ENCODE data around the gene NKAIN2. TPM values are rescaled to one million over a fixed set of nuclear protein-coding genes. Genes with fewer than 3 reads are reported as not detected.

Gene NKAIN2
- total and polyA plus RNA-seq, 5 donors from 2014 or later: not detected

DNA sequence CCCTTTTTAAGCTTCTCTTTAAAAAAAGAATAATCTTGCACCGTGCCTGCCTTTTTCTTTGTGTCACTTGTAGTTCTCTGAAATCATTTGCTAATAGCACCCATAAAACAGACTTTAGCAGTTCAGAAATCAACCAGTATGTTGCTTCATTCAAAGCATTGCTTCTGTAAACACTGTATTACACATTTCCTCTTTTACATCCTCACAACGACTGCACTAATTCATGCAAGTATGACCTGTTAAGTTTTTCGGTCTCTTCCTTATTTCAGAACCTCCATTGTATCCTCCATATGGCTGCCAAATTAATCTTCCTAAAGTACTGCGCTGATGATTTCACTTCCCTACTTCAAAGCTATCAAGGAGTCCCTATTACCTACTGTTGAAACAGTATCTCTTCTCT is 1015.7 kb downstream of the NKAIN2 start:
- no peak overlapping the region for H3K4me3 Mint-ChIP-seq
- no peak overlapping the region for H3K27ac ChIP-seq (ENCODE audit: insufficient read depth, low read length, poor library complexity, severe bottlenecking)
- DNase-seq: no peak
- H3K36me3 Mint-ChIP-seq: no peaks in the 10 kb centered on the region
- H3K9me3 Mint-ChIP-seq: peaks cover 1 to 23% (median 6%) of the 10 kb centered on the region in 7 donors
- no peaks in the 10 kb centered on the region for H3K36me3 ChIP-seq (ENCODE audit: control insufficient read depth, insufficient read depth, low read length)
- no peaks in the 10 kb centered on the region for H3K27me3 Mint-ChIP-seq
- ATAC-seq (ENCODE audit: low read depth in 2 of 2): peak in 1 of 2 donors; percentile 16
- H3K4me3 ChIP-seq (ENCODE audit: low read depth, low read length): no peak overlapping the region
- H3K4me1 Mint-ChIP-seq: no peaks in the 10 kb centered on the region
- no peaks in the 10 kb centered on the region for H3K9me3 ChIP-seq (ENCODE audit: control insufficient read depth in 2 of 2, low read length in 2 of 2)
- no peaks in the 10 kb centered on the region for H3K27me3 ChIP-seq (ENCODE audit: control insufficient read depth, insufficient read depth, low read length)
- H3K4me1 ChIP-seq (ENCODE audit: control insufficient read depth, insufficient read depth, low read length, poor library complexity, severe bottlenecking): no peaks in the 10 kb centered on the region
- no peak overlapping the region for H3K27ac Mint-ChIP-seq

DNA sequence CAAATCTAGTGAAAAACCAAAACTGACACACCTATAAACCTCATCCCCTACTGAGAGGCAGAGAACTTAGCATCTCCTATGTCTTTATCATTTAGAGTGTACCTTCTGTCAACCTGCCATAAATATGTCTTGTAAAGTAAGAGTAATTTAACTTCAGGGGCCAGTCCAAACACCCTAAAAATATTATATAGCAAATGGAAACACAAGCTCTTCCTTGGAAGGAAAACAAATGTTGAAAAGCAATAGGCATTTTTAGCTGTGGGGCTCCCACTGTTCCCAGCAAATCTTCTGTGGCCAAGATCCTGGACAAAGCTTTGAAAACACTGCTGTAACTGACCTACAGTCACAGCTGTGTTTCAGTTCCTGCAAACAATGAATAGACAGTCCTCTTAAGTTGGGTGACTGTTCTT is 1018.5 kb downstream of the NKAIN2 start:
- Mint-ChIP-seq H3K9me3 (peaks cover 1 to 17% (median 5%) of the 10 kb centered on the region in 7 donors), H3K27ac (no peak overlapping the region), H3K4me3 (no peak overlapping the region), H3K36me3 (no peaks in the 10 kb centered on the region), H3K27me3 (no peaks in the 10 kb centered on the region), H3K4me1 (no peaks in the 10 kb centered on the region)
- Histone ChIP-seq H3K9me3 (ENCODE audit: control insufficient read depth in 2 of 2, low read length in 2 of 2) (no peaks in the 10 kb centered on the region), H3K27me3 (ENCODE audit: control insufficient read depth, insufficient read depth, low read length) (no peaks in the 10 kb centered on the region), H3K4me3 (ENCODE audit: low read depth, low read length) (no peak overlapping the region), H3K4me1 (ENCODE audit: control insufficient read depth, insufficient read depth, low read length, poor library complexity, severe bottlenecking) (no peaks in the 10 kb centered on the region), H3K36me3 (ENCODE audit: control insufficient read depth, insufficient read depth, low read length) (no peaks in the 10 kb centered on the region), H3K27ac (ENCODE audit: insufficient read depth, low read length, poor library complexity, severe bottlenecking) (no peak overlapping the region)
- no peak for ATAC-seq (ENCODE audit: low read depth in 2 of 2)
- no peak for DNase-seq

- DNase-seq (no peak), ATAC-seq (ENCODE audit: low read depth in 2 of 2) (no peak)
- Mint-ChIP-seq H3K27me3 (no peaks in the 10 kb centered on the region), H3K36me3 (no peaks in the 10 kb centered on the region), H3K4me1 (no peaks in the 10 kb centered on the region), H3K4me3 (no peak overlapping the region), H3K27ac (no peak overlapping the region), H3K9me3 (peaks cover 1 to 17% (median 5%) of the 10 kb centered on the region in 7 donors)
- Histone ChIP-seq H3K9me3 (ENCODE audit: control insufficient read depth in 2 of 2, low read length in 2 of 2) (no peaks in the 10 kb centered on the region), H3K4me3 (ENCODE audit: low read depth, low read length) (no peak overlapping the region), H3K27ac (ENCODE audit: insufficient read depth, low read length, poor library complexity, severe bottlenecking) (no peak overlapping the region), H3K4me1 (ENCODE audit: control insufficient read depth, insufficient read depth, low read length, poor library complexity, severe bottlenecking) (no peaks in the 10 kb centered on the region), H3K36me3 (ENCODE audit: control insufficient read depth, insufficient read depth, low read length) (no peaks in the 10 kb centered on the region), H3K27me3 (ENCODE audit: control insufficient read depth, insufficient read depth, low read length) (no peaks in the 10 kb centered on the region)
These were observed 1019.1 kb downstream of the NKAIN2 start for GRCh38 chr6:124822721-124823120.

DNA sequence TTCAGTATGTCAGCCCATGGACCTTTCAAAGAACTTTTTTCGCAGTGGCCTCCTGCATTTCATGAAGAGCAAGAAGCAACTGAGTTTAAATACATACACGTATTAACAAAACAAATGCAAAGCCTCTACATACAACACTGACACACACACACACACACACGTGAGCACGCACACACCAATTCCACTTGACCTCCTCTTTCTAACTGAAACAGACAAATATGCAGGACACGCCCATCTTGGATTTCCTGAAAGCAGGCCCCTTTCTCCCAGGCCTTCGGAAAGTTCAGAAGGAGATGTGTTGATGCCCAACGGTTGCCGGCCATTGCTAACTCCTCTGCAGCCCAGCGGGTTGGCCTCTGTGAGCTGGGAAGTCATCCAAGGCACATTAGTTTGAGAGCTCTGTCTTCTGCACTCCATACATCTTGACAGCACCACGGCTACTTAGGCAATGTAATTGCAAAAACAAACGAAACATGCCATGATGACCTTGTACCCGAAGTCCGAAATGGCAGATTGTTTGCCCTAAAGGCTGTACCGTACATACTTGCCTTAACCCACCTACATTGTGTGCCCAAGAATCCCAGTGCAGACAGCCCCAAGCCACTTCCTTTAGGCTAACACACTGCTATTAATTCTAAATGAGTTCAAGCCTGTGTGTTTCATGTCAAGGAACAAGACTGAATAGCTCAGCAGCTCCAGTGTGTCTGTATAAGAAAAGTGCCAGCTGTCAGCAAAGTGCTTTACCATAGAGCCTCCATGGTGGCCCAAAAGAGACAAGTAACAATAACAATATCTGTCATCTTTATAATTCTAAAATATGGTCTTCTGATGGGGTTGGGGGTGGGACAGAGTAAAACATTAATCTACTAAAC is 1019.8 kb downstream of the NKAIN2 start:
- no peak overlapping the region for H3K4me3 Mint-ChIP-seq
- no peaks in the 10 kb centered on the region for H3K9me3 ChIP-seq (ENCODE audit: control insufficient read depth in 2 of 2, low read length in 2 of 2)
- H3K27me3 Mint-ChIP-seq: no peaks in the 10 kb centered on the region
- no peaks in the 10 kb centered on the region for H3K4me1 Mint-ChIP-seq
- H3K27ac Mint-ChIP-seq: no peak overlapping the region
- H3K4me1 ChIP-seq (ENCODE audit: control insufficient read depth, insufficient read depth, low read length, poor library complexity, severe bottlenecking): no peaks in the 10 kb centered on the region
- no peak overlapping the region for H3K27ac ChIP-seq (ENCODE audit: insufficient read depth, low read length, poor library complexity, severe bottlenecking)
- no peak overlapping the region for H3K4me3 ChIP-seq (ENCODE audit: low read depth, low read length)
- H3K27me3 ChIP-seq (ENCODE audit: control insufficient read depth, insufficient read depth, low read length): no peaks in the 10 kb centered on the region
- no peaks in the 10 kb centered on the region for H3K36me3 ChIP-seq (ENCODE audit: control insufficient read depth, insufficient read depth, low read length)
- ATAC-seq (ENCODE audit: low read depth in 2 of 2): no peak
- DNase-seq: no peak
- peaks cover 1 to 17% (median 4%) of the 10 kb centered on the region in 7 donors for H3K9me3 Mint-ChIP-seq
- H3K36me3 Mint-ChIP-seq: no peaks in the 10 kb centered on the region

- Mint-ChIP-seq H3K27me3 (no peaks in the 10 kb centered on the region), H3K4me3 (no peak overlapping the region), H3K36me3 (no peaks in the 10 kb centered on the region), H3K4me1 (no peaks in the 10 kb centered on the region), H3K27ac (no peak overlapping the region), H3K9me3 (peaks cover 0 to 8% (median 2%) of the 10 kb centered on the region in 7 donors)
- no peaks in the 10 kb centered on the region for H3K36me3 ChIP-seq (ENCODE audit: control insufficient read depth, insufficient read depth, low read length)
- no peaks in the 10 kb centered on the region for H3K9me3 ChIP-seq (ENCODE audit: control insufficient read depth in 2 of 2, low read length in 2 of 2)
- DNase-seq (no peak), ATAC-seq (ENCODE audit: low read depth in 2 of 2) (no peak)
- H3K27me3 ChIP-seq (ENCODE audit: control insufficient read depth, insufficient read depth, low read length): no peaks in the 10 kb centered on the region
- H3K27ac ChIP-seq (ENCODE audit: insufficient read depth, low read length, poor library complexity, severe bottlenecking): no peak overlapping the region
- H3K4me1 ChIP-seq (ENCODE audit: control insufficient read depth, insufficient read depth, low read length, poor library complexity, severe bottlenecking): no peaks in the 10 kb centered on the region
- H3K4me3 ChIP-seq (ENCODE audit: low read depth, low read length): no peak overlapping the region
These were observed 1021.9 kb downstream of the NKAIN2 start for GRCh38 chr6:124825564-124825963.

- DNase-seq (no peak), ATAC-seq (ENCODE audit: low read depth in 2 of 2) (no peak)
- Histone ChIP-seq H3K27me3 (ENCODE audit: control insufficient read depth, insufficient read depth, low read length) (no peaks in the 10 kb centered on the region), H3K4me1 (ENCODE audit: control insufficient read depth, insufficient read depth, low read length, poor library complexity, severe bottlenecking) (no peaks in the 10 kb centered on the region), H3K27ac (ENCODE audit: insufficient read depth, low read length, poor library complexity, severe bottlenecking) (no peak overlapping the region), H3K9me3 (ENCODE audit: control insufficient read depth in 2 of 2, low read length in 2 of 2) (no peaks in the 10 kb centered on the region), H3K36me3 (ENCODE audit: control insufficient read depth, insufficient read depth, low read length) (no peaks in the 10 kb centered on the region), H3K4me3 (ENCODE audit: low read depth, low read length) (no peak overlapping the region)
- Mint-ChIP-seq H3K9me3 (peaks cover 0 to 7% (median 2%) of the 10 kb centered on the region in 7 donors), H3K27me3 (no peaks in the 10 kb centered on the region), H3K27ac (no peak overlapping the region), H3K4me3 (no peak overlapping the region), H3K4me1 (no peaks in the 10 kb centered on the region), H3K36me3 (no peaks in the 10 kb centered on the region)
These were observed 1026.2 kb downstream of the NKAIN2 start for GRCh38 chr6:124829822-124830221.

DNA sequence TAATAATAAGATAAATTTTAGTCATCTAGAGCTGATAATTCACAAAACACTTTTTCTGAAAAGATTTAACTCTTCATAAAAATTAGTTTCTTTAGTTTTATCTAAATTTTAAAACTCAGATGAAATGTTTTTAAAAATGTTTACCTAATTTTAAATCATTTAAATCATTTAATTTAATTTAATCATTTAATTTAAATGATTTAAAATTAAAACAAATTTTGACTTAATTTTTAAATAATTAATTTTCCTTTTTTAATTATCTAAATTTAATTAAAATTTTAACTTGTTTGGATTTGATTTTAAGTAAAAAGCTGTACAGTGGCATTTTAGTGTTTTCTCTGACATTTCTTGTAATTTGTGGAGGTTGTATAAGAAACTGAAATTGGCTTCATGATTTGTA is 1026.8 kb downstream of the NKAIN2 start:
- H3K4me3 Mint-ChIP-seq: no peak overlapping the region
- peaks cover 0 to 7% (median 2%) of the 10 kb centered on the region in 7 donors for H3K9me3 Mint-ChIP-seq
- no peaks in the 10 kb centered on the region for H3K27me3 Mint-ChIP-seq
- Histone ChIP-seq H3K4me1 (ENCODE audit: control insufficient read depth, insufficient read depth, low read length, poor library complexity, severe bottlenecking) (no peaks in the 10 kb centered on the region), H3K36me3 (ENCODE audit: control insufficient read depth, insufficient read depth, low read length) (no peaks in the 10 kb centered on the region), H3K9me3 (ENCODE audit: control insufficient read depth in 2 of 2, low read length in 2 of 2) (no peaks in the 10 kb centered on the region), H3K27ac (ENCODE audit: insufficient read depth, low read length, poor library complexity, severe bottlenecking) (no peak overlapping the region), H3K27me3 (ENCODE audit: control insufficient read depth, insufficient read depth, low read length) (no peaks in the 10 kb centered on the region), H3K4me3 (ENCODE audit: low read depth, low read length) (no peak overlapping the region)
- DNase-seq (no peak), ATAC-seq (ENCODE audit: low read depth in 2 of 2) (no peak)
- no peaks in the 10 kb centered on the region for H3K4me1 Mint-ChIP-seq
- H3K36me3 Mint-ChIP-seq: no peaks in the 10 kb centered on the region
- no peak overlapping the region for H3K27ac Mint-ChIP-seq

Measured in CD4-positive, CD25-positive, alpha-beta regulatory T cell (primary cell).